Calu3 (cell line): ENCODE data around the gene CD46. TPM values are rescaled to one million over a fixed set of nuclear protein-coding genes. Genes with fewer than 3 reads are reported as not detected.

Experiments
- BruUV-seq: library from RNA; stranded (reverse); fragments of 400-500 nt; replicated peaks from 2 replicates; lab custom pipeline; 2021; lab: Mats Ljungman, UMichigan
- CTCF ChIA-PET: fragments of 300-600 bp; sonication (Branson Sonifier 250); formaldehyde crosslinking; loops from one replicate; lab custom pipeline; 2022; ENCODE audit warnings: antibody characterized with exemption; lab: Charles Lee
- DNase-seq: peaks from one replicate; pipeline ENCODE4 v3.0.0; 2022
- H3K27ac Mint-ChIP-seq: one replicate; pipeline ENCODE4 v1.8.0; 2022; ENCODE audit warnings: mixed read lengths; ENCODE audit not compliant: unreplicated experiment
- H3K27me3 Mint-ChIP-seq: one replicate; pipeline ENCODE4 v1.8.0; 2022; ENCODE audit warnings: mixed read lengths; ENCODE audit not compliant: unreplicated experiment
- H3K36me3 Mint-ChIP-seq: one replicate; pipeline ENCODE4 v1.8.0; 2022; ENCODE audit warnings: mild to moderate bottlenecking, moderate library complexity, mixed read lengths; ENCODE audit not compliant: insufficient read depth, unreplicated experiment
- H3K4me1 Mint-ChIP-seq: one replicate; pipeline ENCODE4 v1.8.0; 2022; ENCODE audit warnings: mild to moderate bottlenecking, low read depth, mixed read lengths; ENCODE audit not compliant: unreplicated experiment
- H3K4me3 Mint-ChIP-seq: one replicate; pipeline ENCODE4 v1.8.0; 2022; ENCODE audit warnings: mild to moderate bottlenecking, low read depth, moderate library complexity, mixed read lengths; ENCODE audit not compliant: unreplicated experiment
- H3K9me3 Mint-ChIP-seq: one replicate; pipeline ENCODE4 v1.8.0; 2022; ENCODE audit warnings: low read depth, mixed read lengths; ENCODE audit not compliant: unreplicated experiment
- CTCF ChIP-seq: fragments of 200-600 bp; IDR thresholded peaks from one replicate; pipeline ENCODE4 v1.8.0; 2022; ENCODE audit warnings: antibody characterized with exemption; ENCODE audit not compliant: unreplicated experiment
- intact Hi-C: fragments of 100-400 bp; cut with micrococcal nuclease; formaldehyde crosslinking; loops from one replicate; pipeline ENCODE4 v1.10.0; 2022; ENCODE audit not compliant: unreplicated experiment
- total RNA-seq: library from RNA; stranded (reverse); gene quantifications from 2 replicates; pipeline ENCODE4 v1.2.3, GENCODE V29; 2022

CD46 gene
- total RNA-seq, 1 experiment from 2014 or later, result 635 TPM

GRCh38 chr1:207740207-207740606, 11.6 kb upstream of the CD46 start:
- TF ChIP-seq CTCF, result no peak
- Mint-ChIP-seq H3K27me3 (no peaks in the 10 kb centered on the region), H3K36me3 (no peaks in the 10 kb centered on the region), H3K27ac (no peak overlapping the region), H3K4me3 (no peak overlapping the region), H3K9me3 (peaks cover 3% of the 10 kb centered on the region), H3K4me1 (peaks cover 40% of the 10 kb centered on the region)
- no peak for DNase-seq
- CTCF ChIA-PET, result no interaction called here
- BruUV-seq, result no TSS peak
- intact Hi-C loops, result no loop called here

- TF ChIP-seq CTCF, result no peak
- peaks cover 53% of the 10 kb centered on the region for H3K4me1 Mint-ChIP-seq
- H3K27me3 Mint-ChIP-seq, result no peaks in the 10 kb centered on the region
- BruUV-seq, result no TSS peak
- DNase-seq, result no peak
- no peaks in the 10 kb centered on the region for H3K36me3 Mint-ChIP-seq
- CTCF ChIA-PET, result interaction anchor here (0.5 to 0.6 kb wide), 2 partner anchors 10 to 54 kb away, joined by 3 to 4 read pairs; no protein-coding TSS in a partner anchor
- H3K27ac Mint-ChIP-seq, result no peak overlapping the region
- no peak overlapping the region for H3K4me3 Mint-ChIP-seq
- H3K9me3 Mint-ChIP-seq, result peaks cover 3% of the 10 kb centered on the region
- intact Hi-C loops, result no loop called here
These were observed 8.9 kb upstream of the CD46 start for GRCh38 chr1:207742850-207743555.

- intact Hi-C loops, result no loop called here
- Mint-ChIP-seq H3K36me3 (no peaks in the 10 kb centered on the region), H3K27ac (no peak overlapping the region), H3K4me3 (no peak overlapping the region), H3K27me3 (no peaks in the 10 kb centered on the region), H3K9me3 (peaks cover 3% of the 10 kb centered on the region), H3K4me1 (peaks cover 53% of the 10 kb centered on the region)
- CTCF ChIA-PET, result interaction anchor here (0.6 kb wide), 1 partner anchor 9 kb away, joined by 4 read pairs; no protein-coding TSS in a partner anchor
- no peak for TF ChIP-seq CTCF
- DNase-seq, result no peak
- BruUV-seq, result no TSS peak
These were observed 7.8 kb upstream of the CD46 start for GRCh38 chr1:207744000-207744534.

- Mint-ChIP-seq H3K9me3 (peaks cover 3% of the 10 kb centered on the region), H3K27me3 (no peaks in the 10 kb centered on the region), H3K27ac (no peak overlapping the region), H3K36me3 (no peaks in the 10 kb centered on the region), H3K4me3 (no peak overlapping the region), H3K4me1 (peaks cover 49% of the 10 kb centered on the region)
- TF ChIP-seq CTCF, result no peak
- CTCF ChIA-PET, result no interaction called here
- BruUV-seq, result no TSS peak
- intact Hi-C loops, result loop anchor here (5.0 kb wide), 1 partner anchor 52 kb away; no protein-coding TSS in a partner anchor
- no peak for DNase-seq
These were observed 6.6 kb upstream of the CD46 start for GRCh38 chr1:207745285-207745684.
